Stimulated activated CD8-positive, alpha-beta memory T cell treated with anti-CD3 and anti-CD28 coated beads, Interleukin-15, amount 100 ng/mL, for 4 hours (primary cell): Measurements from ENCODE around the gene EVC.

Source experiments
- DNase-seq, 2 donors: peaks; one replicate each; pipeline ENCODE4 v3.0.0-alpha.2; 2020; ENCODE audit warnings: low read depth in 2 of 2

The EVC gene

GRCh38 chr4:5730993-5731990 lies 20.3 kb downstream of the EVC start:
- DNase-seq: no peak

DNA sequence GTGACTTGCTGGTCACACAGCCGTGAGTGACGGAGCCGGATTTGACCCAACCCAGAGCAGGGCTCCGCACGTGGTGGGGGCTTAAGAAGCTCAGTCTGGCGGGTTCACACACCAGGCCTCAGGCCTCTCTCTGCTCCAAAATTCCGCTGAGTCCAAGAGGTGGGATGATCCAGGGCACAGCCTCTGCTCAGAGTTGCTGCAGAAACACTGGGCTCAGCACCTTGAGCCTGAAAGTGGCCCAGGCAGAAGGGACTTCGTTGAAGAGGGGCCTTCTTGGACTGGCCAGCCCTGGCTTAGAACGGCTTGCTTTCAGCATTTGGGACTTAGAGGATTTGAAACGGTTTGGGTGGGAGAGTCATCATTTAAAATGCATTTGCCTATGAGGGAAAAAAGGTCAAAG lies 21.2 kb downstream of the EVC start:
- no peak for DNase-seq

- no peak for DNase-seq
Measured at GRCh38 chr4:5734853-5735252, 23.9 kb downstream of the EVC start.

- DNase-seq: no peak
Measured at GRCh38 chr4:5735463-5735862, 24.5 kb downstream of the EVC start.

DNA sequence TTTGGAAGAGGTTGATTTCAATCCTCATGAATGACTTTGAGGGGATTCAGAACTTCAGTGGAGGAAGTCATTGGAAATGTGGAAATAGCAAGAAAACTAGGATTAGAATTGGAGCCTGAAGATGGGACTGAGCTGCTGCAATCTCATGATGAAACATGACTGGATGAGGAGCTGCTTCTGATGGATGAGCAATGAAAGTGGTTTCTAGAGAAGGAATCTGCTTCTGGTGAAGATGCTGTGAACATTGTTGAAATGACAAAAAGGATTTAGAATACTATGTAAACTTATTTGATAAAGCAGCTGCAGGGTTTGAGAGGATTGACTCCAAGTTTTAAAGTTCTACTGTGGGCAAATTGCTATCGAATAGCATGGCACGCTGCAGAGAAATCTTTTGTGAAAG lies 27.1 kb downstream of the EVC start:
- DNase-seq: no peak

GRCh38 chr4:5742388-5742787 lies 31.4 kb downstream of the EVC start:
- no peak for DNase-seq

DNA sequence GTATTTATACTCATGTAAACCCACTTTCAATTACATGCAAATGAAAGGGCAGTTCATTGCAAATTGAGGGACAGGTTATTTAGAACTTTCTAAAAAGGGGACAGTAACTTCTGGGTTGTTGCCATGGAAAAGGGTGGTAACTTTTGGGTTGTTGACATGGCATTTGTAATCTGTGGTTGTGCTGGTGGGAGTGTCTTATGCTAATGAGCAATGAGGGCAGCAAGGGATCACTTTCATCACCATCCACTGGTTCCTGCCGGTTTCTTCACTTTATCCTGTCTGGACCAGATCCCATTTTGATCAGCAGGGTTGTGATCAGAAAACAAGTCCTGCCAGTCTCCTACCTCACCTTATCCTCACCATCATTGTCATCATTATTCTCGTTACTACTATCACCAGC lies 32.0 kb downstream of the EVC start:
- no peak for DNase-seq

GRCh38 chr4:5746250-5746649 lies 35.2 kb downstream of the EVC start:
- no peak for DNase-seq

DNA sequence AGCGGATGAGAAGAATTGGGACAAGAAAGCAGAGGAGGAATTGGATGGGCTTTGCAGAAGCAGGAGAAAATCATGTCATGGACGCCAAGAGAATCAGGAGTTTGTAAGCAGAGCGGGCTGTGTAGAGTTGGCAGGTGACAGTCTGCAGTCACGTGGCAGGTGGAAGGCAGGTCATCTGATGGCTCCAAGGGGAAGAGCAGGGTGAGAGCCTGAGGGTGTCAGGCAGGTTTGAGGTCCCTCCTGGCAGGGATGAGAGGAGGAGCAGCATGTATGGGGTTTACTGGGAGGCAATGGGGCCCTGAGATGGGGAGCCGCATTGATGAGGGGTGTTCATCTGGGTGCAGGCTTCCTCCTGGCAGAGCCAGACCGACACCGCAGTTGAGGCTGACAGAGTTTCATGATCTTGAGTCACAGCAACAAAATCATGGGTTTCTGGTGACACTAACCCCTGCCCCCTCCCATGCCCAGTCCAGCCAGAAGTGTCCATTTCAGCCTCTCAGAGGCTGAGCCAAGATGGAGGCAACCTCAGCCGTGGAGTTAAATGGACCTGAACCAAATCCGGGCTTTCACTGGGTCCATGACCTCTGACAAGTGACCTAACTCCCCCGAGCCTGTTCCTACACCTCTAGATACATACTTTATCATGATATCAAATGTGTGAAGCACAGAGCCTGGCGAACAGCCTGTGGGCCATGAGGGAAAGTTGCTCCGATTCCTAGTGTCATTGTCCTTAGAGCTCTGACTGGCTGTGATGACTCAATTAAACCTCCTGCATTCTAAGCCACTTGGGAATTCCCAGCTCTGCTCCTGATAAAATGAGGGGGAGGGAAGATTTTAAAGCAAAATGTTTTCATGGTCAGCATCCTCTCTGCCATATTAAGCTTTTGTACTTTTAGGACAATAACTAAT lies 36.1 kb downstream of the EVC start:
- DNase-seq: no peak

DNA sequence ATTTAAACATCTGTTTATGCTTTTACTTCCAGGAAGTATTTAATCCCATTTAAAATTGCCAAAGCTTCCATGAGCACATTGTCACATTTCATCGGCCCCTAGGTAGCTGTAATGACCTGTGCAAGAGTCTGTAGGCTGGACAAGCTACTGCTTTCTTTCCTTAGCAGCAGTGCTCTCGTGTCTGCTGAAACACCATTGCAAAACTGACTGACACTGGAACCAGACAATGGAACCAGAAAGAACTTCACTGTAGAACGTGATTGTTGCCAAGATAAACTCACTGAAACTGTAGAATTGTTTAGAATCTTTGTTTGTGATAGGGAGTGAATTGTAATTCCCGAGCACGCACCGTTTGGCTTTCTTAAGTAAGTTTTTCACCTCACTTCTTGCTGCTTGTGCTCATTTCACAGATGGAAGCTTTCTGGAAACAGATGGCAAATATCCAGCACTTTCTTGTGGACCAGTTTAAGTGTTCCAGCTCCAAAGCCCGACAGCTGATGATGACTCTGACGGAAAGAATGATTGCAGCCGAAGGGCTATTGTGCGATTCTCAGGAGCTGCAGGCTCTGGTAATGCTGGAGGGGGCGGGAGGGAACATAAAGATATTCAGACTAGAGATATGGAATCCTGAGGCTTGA lies 36.9 kb downstream of the EVC start:
- DNase-seq: no peak

GRCh38 chr4:5749568-5749967 lies 38.6 kb downstream of the EVC start:
- DNase-seq: no peak

DNA sequence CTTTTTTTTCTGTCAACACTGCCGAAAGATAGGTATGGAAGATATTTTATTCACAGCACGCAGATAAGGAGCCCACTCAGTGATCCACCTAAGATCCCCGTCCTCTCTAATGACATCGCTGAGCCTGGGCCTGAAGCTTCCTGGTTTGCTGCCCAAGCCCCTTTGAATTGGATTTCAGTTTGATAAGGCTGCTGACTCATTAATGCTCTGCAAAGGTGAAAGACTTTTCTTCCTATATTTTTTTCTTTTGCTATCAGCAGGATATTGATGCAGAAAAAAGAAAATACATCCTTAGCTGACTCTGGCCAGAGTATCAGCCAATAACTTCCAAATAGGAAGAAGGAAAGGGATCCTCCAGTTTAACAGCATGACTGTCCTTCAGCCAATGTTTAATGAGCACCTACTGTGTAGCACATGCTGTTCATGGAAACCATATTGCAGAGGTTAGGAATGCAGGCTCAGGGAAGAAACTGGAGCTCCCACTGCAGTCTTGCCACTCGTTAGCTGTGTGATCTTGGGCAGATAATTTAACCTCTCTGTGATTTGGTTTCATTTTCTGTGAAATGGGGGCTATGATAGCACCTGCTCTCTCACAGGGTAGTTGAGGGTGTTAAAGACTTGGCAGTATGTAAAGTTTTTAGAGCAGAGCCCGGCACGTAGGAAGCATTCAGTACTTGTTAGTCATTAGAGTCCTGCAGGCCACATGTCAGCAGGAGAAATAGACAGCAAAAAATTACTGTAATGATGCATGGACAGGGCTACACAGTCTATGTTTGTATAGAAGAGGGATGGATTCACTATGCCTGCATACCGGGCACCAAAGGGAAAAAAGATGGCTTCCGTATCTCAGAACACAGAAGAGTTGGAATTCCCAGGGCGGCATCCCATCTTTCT lies 39.3 kb downstream of the EVC start:
- no peak for DNase-seq

DNA sequence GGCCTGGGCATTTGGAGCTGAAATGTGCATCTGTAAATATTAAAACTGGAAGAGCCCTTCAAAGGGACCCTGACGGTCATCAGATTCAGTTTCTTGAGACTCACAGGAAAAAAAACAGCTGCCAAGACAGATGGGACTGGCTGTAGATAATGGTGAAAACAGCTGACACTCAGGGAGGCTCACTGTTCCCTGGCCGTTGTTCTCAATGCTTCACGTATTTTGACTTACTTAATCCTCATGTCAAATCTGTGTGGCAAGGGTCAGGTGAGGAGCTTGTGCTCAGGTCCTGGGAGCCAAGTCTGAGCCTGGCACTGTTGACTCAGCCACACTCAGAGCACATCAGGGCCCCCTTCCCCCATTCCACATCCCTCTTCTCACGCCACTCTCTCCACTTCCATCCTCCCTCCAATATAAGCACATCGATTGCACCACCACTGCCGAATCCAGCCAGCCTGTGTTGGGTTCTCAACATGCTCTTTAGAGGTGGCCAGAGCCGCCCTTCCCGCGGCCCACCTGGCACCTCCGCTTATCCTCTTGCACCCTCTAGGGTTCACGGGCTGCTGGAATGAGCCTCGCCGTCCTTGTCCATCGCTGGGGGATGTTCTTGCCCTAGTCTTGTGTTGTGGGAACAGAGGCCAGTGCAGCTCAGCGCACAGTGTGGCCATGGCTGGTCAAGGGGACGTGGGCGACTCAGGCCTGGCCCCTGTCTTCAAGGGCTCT lies 40.1 kb downstream of the EVC start:
- no peak for DNase-seq

GRCh38 chr4:5751666-5752375 lies 40.8 kb downstream of the EVC start:
- no peak for DNase-seq

DNA sequence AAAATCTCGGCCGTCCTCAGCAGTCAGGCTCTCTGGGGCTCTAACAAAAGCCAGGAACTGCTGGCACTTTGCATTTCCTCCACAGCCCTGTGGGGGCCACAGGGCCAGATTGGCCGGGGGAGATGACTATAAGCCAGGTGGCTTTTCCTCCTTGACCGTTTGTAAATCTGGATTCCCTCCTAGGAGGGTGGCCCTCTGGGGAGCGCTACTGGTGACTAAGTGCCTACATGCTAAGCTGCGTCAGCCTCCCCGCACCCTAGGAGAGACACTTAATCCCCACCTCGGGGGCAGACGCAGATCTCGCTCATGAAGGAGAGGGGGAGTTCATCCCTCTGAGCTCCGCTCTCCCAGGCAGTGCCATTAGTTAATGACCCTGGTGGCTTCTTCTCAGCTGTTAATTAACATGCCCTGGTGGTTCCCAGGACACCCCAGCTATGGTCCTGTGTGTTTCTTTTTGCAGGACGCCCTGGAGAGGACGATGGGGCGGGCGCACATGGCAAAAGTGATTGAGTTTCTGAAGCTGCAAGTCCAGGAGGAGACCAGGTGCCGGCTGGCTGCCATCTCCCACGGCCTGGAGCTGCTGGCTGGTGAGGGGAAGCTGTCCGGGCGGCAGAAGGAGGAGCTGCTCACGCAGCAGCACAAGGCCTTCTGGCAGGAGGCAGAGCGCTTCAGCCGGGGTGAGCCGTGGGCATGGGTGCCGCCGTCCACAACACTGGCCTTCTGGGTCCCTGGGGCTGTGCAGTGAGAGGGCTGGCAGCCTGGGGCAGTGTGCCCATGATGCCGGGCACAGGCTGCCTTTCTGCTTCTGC lies 41.6 kb downstream of the EVC start:
- DNase-seq: no peak

DNA sequence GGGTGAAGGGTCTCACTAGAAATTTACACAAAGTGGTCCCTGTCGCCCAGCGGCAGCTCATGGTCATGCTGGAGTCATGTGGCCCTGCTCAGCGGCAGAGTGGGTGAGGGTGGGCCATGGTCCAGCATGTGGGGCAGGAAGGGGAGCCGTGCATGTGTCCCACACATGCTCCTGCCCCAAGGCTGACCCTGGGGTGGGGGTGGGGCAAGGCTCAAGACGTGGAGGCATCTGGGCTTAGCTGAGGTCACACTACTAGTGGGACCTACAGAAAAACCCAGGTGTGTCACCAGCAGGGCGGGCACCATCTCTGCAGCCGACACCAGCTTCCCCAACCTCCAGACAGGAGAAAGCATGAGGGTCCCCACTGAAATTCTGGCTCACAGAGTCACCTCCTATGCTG lies 42.4 kb downstream of the EVC start:
- DNase-seq: no peak

GRCh38 chr4:5753766-5754528 lies 42.9 kb downstream of the EVC start:
- no peak for DNase-seq

DNA sequence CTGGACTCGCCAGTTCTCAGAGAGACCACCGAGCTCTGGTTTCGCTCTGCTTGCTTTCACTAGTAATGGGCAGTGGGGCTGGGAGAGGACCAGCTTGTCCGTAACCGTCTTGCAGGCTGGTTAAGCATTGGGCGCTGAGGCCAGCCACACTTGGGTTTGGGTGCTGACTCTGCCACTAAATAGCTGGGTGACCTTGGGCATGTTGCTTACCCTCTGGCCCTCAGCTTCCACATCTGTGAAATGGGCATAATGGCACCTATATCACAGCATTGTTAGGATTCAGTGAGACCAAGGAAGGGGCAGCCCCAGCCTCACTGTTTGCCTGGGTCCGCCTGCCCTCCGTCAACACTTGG lies 43.5 kb downstream of the EVC start:
- no peak for DNase-seq
